DND-41 (cell line): ENCODE results near the gene EIF4H.

ENCODE experiments used
- ATAC-seq: fragments of 200-7000 bp; cut with Tn5 transposase; 3 replicates; pipeline ENCODE4 v1.9.1; 2021; ENCODE audit warnings: low read depth; ENCODE audit not compliant: insufficient read depth
- DNase-seq: peaks from one replicate; pipeline ENCODE4 v3.0.0-alpha.2; 2020
- H2AFZ ChIP-seq: 2 replicates; pipeline ENCODE4 v1.6.0; 2012; ENCODE audit warnings: low read depth, low read length
- H3K27ac ChIP-seq: 2 replicates; pipeline ENCODE4 v1.5.1; 2012; ENCODE audit warnings: low read length, inconsistent platforms
- H3K27me3 ChIP-seq: fragments of 200-600 bp; sonication (generic); 2 replicates; pipeline ENCODE4 v1.6.0; 2012; ENCODE audit warnings: low read length, mild to moderate bottlenecking, inconsistent platforms; ENCODE audit not compliant: insufficient read depth, poor library complexity
- H3K36me3 ChIP-seq: 2 replicates; pipeline ENCODE4 v1.5.1; 2012; ENCODE audit warnings: low read length, inconsistent platforms; ENCODE audit not compliant: insufficient read depth
- H3K4me1 ChIP-seq: 2 replicates; pipeline ENCODE4 v1.5.1; 2012; ENCODE audit warnings: mild to moderate bottlenecking, low read length; ENCODE audit not compliant: insufficient read depth
- H3K4me2 ChIP-seq: 2 replicates; pipeline ENCODE4 v1.6.0; 2012; ENCODE audit warnings: mild to moderate bottlenecking, moderate library complexity, low read length, inconsistent platforms; ENCODE audit not compliant: insufficient read depth
- H3K4me3 ChIP-seq, 2 experiments: fragments of 200-600 bp in 1 of 2; shearing (Covaris generic) in 1 of 2; 2 replicates each; pipeline ENCODE4 v1.5.1; 2012 to 2016; ENCODE audit warnings: inconsistent platforms in 2 of 2, low read length in 2 of 2, mild to moderate bottlenecking in 2 of 2, low read depth in 1 of 2, moderate library complexity in 1 of 2
- H3K79me2 ChIP-seq: 2 replicates; pipeline ENCODE4 v1.6.0; 2012; ENCODE audit warnings: low read length, inconsistent platforms; ENCODE audit not compliant: insufficient read depth
- H3K9ac ChIP-seq: 2 replicates; pipeline ENCODE4 v1.6.0; 2012; ENCODE audit warnings: low read depth, mild to moderate bottlenecking, inconsistent platforms, low read length, moderate library complexity
- H3K9me3 ChIP-seq: 2 replicates; pipeline ENCODE4 v1.5.1; 2012; ENCODE audit warnings: low read length, moderate library complexity, mild to moderate bottlenecking, inconsistent platforms; ENCODE audit not compliant: insufficient read depth, severe bottlenecking
- H4K20me1 ChIP-seq: 2 replicates; pipeline ENCODE4 v1.6.0; 2012; ENCODE audit warnings: low read length; ENCODE audit not compliant: insufficient read depth
- CTCF ChIP-seq: IDR thresholded peaks from 2 replicates; pipeline ENCODE4 v1.5.1; 2012; ENCODE audit warnings: borderline replicate concordance, low read length, moderate library complexity, mild to moderate bottlenecking; ENCODE audit not compliant: poor library complexity, severe bottlenecking; ENCODE audit errors: extremely low read depth
- EZH2 ChIP-seq: IDR thresholded peaks from 3 replicates; pipeline ENCODE4 v1.6.1; 2012; ENCODE audit warnings: borderline replicate concordance, low read depth, mild to moderate bottlenecking, moderate library complexity, low read length, inconsistent platforms; ENCODE audit not compliant: severe bottlenecking

The EIF4H gene

GRCh38 chr7:74173866-74174605, at the start of gene EIF4H:
Gene EIF4H (plus strand): TSS chr7:74174356. CDS start chr7:74174384, 28 bp downstream.
- peak; percentile 95 for DNase-seq
- H3K9me3 ChIP-seq = no peaks in the 10 kb centered on the region
- H3K27ac ChIP-seq = peak within 1 kb of the TSS; percentile 88
- peak within 1 kb of the TSS; percentile 94 for H3K4me2 ChIP-seq
- H3K27me3 ChIP-seq = no peaks in the 10 kb centered on the region
- peak within 1 kb of the TSS; percentile 71 to 85 for H3K4me3 ChIP-seq
- peak within 1 kb of the TSS; percentile 98 for H3K9ac ChIP-seq
- H3K4me1 ChIP-seq = peaks cover 50% of the 10 kb centered on the region
- TF ChIP-seq CTCF (no peak), EZH2 (no peak)
- H3K36me3 ChIP-seq = peaks cover 31% of the 10 kb centered on the region
- peak; percentile 80 for ATAC-seq
- H4K20me1 ChIP-seq = peaks cover 43% of the 10 kb centered on the region
- peaks cover 58% of the 10 kb centered on the region for H3K79me2 ChIP-seq
- H2AFZ ChIP-seq = peak within 1 kb of the TSS; percentile 92

DNA sequence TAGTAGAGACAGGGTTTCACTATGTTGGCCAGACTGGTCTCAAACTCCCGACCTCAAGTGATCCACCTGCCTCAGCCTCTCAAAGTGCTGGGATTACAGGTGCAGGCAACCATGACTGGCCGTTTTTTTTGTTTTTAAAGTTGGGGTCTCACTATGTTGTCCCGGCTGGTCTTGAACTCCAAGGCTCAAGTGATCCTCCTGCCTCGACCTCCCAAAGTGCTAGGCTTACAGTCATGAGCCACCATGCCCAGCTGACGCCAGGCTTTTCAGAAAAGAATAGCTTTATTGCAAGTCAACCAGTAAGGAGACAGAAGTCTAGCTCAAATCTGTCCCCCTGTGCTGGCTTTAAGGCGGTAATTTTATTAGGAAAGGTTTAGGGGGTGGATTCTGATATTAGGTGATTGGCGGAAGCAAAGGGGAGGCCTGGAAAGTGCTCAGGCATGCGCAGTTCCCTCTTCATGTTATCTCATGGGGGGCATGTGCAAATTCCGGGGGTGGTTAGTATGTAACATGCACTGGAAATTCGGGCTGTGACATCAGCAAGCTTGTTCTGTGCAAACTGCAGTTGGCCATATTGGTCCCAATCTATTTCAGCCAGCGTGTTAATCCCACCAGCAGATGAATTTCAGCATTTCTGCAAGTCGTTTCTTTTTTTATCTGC, 47.8 kb upstream of the EIF4H start:
- Histone ChIP-seq H2AFZ (no peak overlapping the region), H3K9me3 (no peaks in the 10 kb centered on the region), H3K36me3 (peaks cover 3% of the 10 kb centered on the region), H3K9ac (no peak overlapping the region), H3K4me1 (no peaks in the 10 kb centered on the region), H3K4me2 (no peak overlapping the region), H3K27ac (no peak overlapping the region), H3K79me2 (no peaks in the 10 kb centered on the region), H3K4me3 (no peak overlapping the region), H3K27me3 (no peaks in the 10 kb centered on the region), H4K20me1 (no peaks in the 10 kb centered on the region)
- ATAC-seq (no peak), DNase-seq (no peak)
- no peak for TF ChIP-seq EZH2
- TF ChIP-seq CTCF = no peak

DNA sequence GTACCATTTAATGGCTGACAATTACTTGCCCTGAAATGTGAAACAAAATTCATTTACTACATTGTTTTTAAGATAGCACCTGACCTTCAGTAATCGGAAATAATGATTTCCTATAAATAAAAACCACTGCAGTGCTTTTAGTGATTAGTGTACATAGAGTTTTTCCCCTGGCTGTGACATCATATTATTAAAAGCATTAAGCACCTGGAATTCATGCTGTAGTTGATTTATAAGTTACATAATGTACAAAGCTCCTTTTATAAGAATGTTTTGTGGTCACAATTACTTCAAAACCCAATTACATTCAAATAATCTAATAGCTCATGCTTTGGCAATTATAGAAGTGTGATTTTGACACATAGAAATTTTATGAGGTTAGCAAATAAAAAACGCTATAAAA, 44.3 kb upstream of the EIF4H start:
- Histone ChIP-seq H3K9me3 (no peaks in the 10 kb centered on the region), H3K27ac (no peak overlapping the region), H3K4me3 (no peak overlapping the region), H3K4me1 (peaks cover 12% of the 10 kb centered on the region), H3K79me2 (no peaks in the 10 kb centered on the region), H3K9ac (no peak overlapping the region), H4K20me1 (no peaks in the 10 kb centered on the region), H3K36me3 (no peaks in the 10 kb centered on the region), H2AFZ (no peak overlapping the region), H3K4me2 (no peak overlapping the region), H3K27me3 (no peaks in the 10 kb centered on the region)
- no peak for ATAC-seq
- no peak for DNase-seq
- no peak for TF ChIP-seq EZH2
- TF ChIP-seq CTCF = no peak
